IMR-90 (cell line): ENCODE data around the gene TOR4A. TPM values are rescaled to one million over a fixed set of nuclear protein-coding genes. Genes with fewer than 3 reads are reported as not detected.

Source experiments
- ATAC-seq: fragments of 200-7000 bp; cut with Tn5 transposase; 2 replicates; pipeline ENCODE4 v1.9.1; 2020; ENCODE audit warnings: low read depth, mild to moderate bottlenecking, moderate library complexity
- BruUV-seq: library from RNA; stranded (reverse); fragments of 400-500 nt; replicated peaks from 2 replicates; lab custom pipeline; 2021; lab: Mats Ljungman, UMichigan
- CTCF ChIA-PET: fragments of 300-600 bp; formaldehyde crosslinking; extraction: SDS; loops from one replicate; lab custom pipeline; 2021; ENCODE audit warnings: antibody characterized with exemption; lab: Yijun Ruan, JAX
- POLR2A ChIA-PET: fragments of 300-600 bp; sonication (Branson Sonifier 250); formaldehyde crosslinking; loops from one replicate; lab custom pipeline; 2022; ENCODE audit warnings: antibody characterized with exemption; ENCODE audit not compliant: unreplicated experiment; lab: Charles Lee
- DNase-seq: peaks from one replicate; pipeline ENCODE4 v3.0.0; 2013
- H2AFZ ChIP-seq: replicated peaks from 2 replicates; pipeline ENCODE3; 2013; ENCODE audit warnings: low read length, mild to moderate bottlenecking; ENCODE audit not compliant: poor library complexity
- H2AK5ac ChIP-seq: 2 replicates; pipeline ENCODE4 v1.6.1; 2013; ENCODE audit warnings: low read depth, low read length, inconsistent platforms
- H2AK9ac ChIP-seq: replicated peaks from 2 replicates; pipeline ENCODE3; 2013; ENCODE audit warnings: mild to moderate bottlenecking, low read depth, low read length, moderate library complexity; ENCODE audit not compliant: poor library complexity
- H2BK120ac ChIP-seq: 2 replicates; pipeline ENCODE4 v1.6.1; 2013; ENCODE audit warnings: low read depth, low read length, inconsistent platforms
- H2BK15ac ChIP-seq: 3 replicates; pipeline ENCODE4 v1.6.1; 2013; ENCODE audit warnings: low read depth, low read length, inconsistent platforms
- H2BK20ac ChIP-seq: 2 replicates; pipeline ENCODE4 v1.6.1; 2013; ENCODE audit warnings: low read depth, mild to moderate bottlenecking, inconsistent platforms, low read length, moderate library complexity
- H2BK5ac ChIP-seq: 2 replicates; pipeline ENCODE4 v1.6.1; 2013; ENCODE audit warnings: mild to moderate bottlenecking, low read depth, low read length, inconsistent platforms; ENCODE audit not compliant: poor library complexity, severe bottlenecking
- H3K14ac ChIP-seq: replicated peaks from 2 replicates; pipeline ENCODE4 v1.6.1; 2013; ENCODE audit warnings: low read depth, low read length, inconsistent platforms
- H3K18ac ChIP-seq: 2 replicates; pipeline ENCODE4 v1.6.1; 2013; ENCODE audit warnings: low read depth, low read length, control low read depth
- H3K23ac ChIP-seq: 2 replicates; pipeline ENCODE4 v1.6.1; 2013; ENCODE audit warnings: low read depth, low read length, inconsistent platforms
- H3K27ac ChIP-seq: 2 replicates; pipeline ENCODE4 v1.5.1; 2013; ENCODE audit warnings: mild to moderate bottlenecking, control low read depth, low read length; ENCODE audit not compliant: insufficient read depth
- H3K27me3 ChIP-seq: 2 replicates; pipeline ENCODE4 v1.6.1; 2013; ENCODE audit warnings: low read length; ENCODE audit not compliant: control insufficient read depth, insufficient read depth
- H3K36me3 ChIP-seq: 2 replicates; pipeline ENCODE4 v1.6.1; 2013; ENCODE audit warnings: low read length, mixed read lengths; ENCODE audit not compliant: control insufficient read depth, insufficient read depth
- H3K4ac ChIP-seq: 2 replicates; pipeline ENCODE4 v1.6.1; 2013; ENCODE audit warnings: low read depth, low read length, inconsistent platforms
- H3K4me1 ChIP-seq: 2 replicates; pipeline ENCODE4 v1.6.1; 2013; ENCODE audit warnings: low read length, mixed read lengths; ENCODE audit not compliant: control insufficient read depth, insufficient read depth
- H3K4me2 ChIP-seq: 2 replicates; pipeline ENCODE4 v1.6.1; 2013; ENCODE audit warnings: low read depth, mild to moderate bottlenecking, control low read depth, low read length, moderate library complexity
- H3K4me3 ChIP-seq: 2 replicates; pipeline ENCODE4 v1.5.1; 2013; ENCODE audit warnings: low read depth, mild to moderate bottlenecking, control low read depth, low read length, moderate library complexity; ENCODE audit not compliant: insufficient read depth
- H3K56ac ChIP-seq: 2 replicates; pipeline ENCODE4 v1.6.1; 2013; ENCODE audit warnings: low read length, inconsistent platforms; ENCODE audit not compliant: insufficient read depth; ENCODE audit errors: extremely low read depth
- H3K79me1 ChIP-seq, 2 experiments: 2 replicates each; pipeline ENCODE4 v1.6.1; 2013; ENCODE audit warnings: low read length in 2 of 2, inconsistent platforms in 1 of 2, low read depth in 1 of 2
- H3K9ac ChIP-seq: 2 replicates; pipeline ENCODE4 v1.6.1; 2013; ENCODE audit warnings: low read depth, low read length, control low read depth
- H3K9me1 ChIP-seq: 2 replicates; pipeline ENCODE4 v1.6.1; 2013; ENCODE audit warnings: low read length, inconsistent platforms; ENCODE audit not compliant: insufficient read depth
- H3K9me3 ChIP-seq: 2 replicates; pipeline ENCODE4 v1.6.1; 2013; ENCODE audit warnings: low read length; ENCODE audit not compliant: control insufficient read depth, insufficient read depth
- H4K20me1 ChIP-seq: 2 replicates; pipeline ENCODE4 v1.6.1; 2013; ENCODE audit warnings: low read length, inconsistent platforms; ENCODE audit not compliant: insufficient read depth
- H4K5ac ChIP-seq: 2 replicates; pipeline ENCODE4 v1.6.1; 2013; ENCODE audit warnings: mild to moderate bottlenecking, low read depth, low read length, control low read depth
- H4K8ac ChIP-seq, 2 experiments: 2 replicates each; pipeline ENCODE4 v1.6.1; 2013; ENCODE audit warnings: low read depth in 2 of 2, low read length in 2 of 2, control low read depth in 1 of 2, inconsistent platforms in 1 of 2
- H4K91ac ChIP-seq: 2 replicates; pipeline ENCODE4 v1.6.1; 2013; ENCODE audit warnings: low read depth, low read length, inconsistent platforms; ENCODE audit not compliant: insufficient read depth
- MXI1 ChIP-seq: IDR thresholded peaks from 2 replicates; pipeline ENCODE4 v1.6.1; 2012; ENCODE audit warnings: low read depth, mild to moderate bottlenecking, low read length, moderate library complexity, borderline replicate concordance
- POLR2A ChIP-seq: IDR thresholded peaks from 2 replicates; pipeline ENCODE4 v1.6.1; 2012; ENCODE audit warnings: mild to moderate bottlenecking, low read depth, low read length
- RCOR1 ChIP-seq: IDR thresholded peaks from 2 replicates; pipeline ENCODE4 v1.6.1; 2012; ENCODE audit warnings: mild to moderate bottlenecking, low read length, improper control_type of control experiment; ENCODE audit not compliant: insufficient replicate concordance
- WGBS, 2 experiments: methylation state at CpG; one replicate each; pipeline versions ENCODE4 v1.1.5 to v1.1.7; 2013; ENCODE audit warnings: missing lambda C conversion rate in 2 of 2; ENCODE audit not compliant: insufficient read length in 1 of 2; ENCODE audit errors: extremely low coverage in 2 of 2; 5-methylcytosine and 5-hydroxymethylcytosine counted together
- dilution Hi-C: fragments of 300-500 bp; cut with HindIII; formaldehyde crosslinking; loops from one replicate; pipeline ENCODE4 v1.14.3; 2018; ENCODE audit warnings: low sequenced_read_pairs; ENCODE audit not compliant: unreplicated experiment
- in situ Hi-C: fragments of 300-500 bp; cut with MboI; formaldehyde crosslinking; loops from 3 replicates; pipeline ENCODE4 v1.14.3; 2019; ENCODE audit warnings: low sequenced_read_pairs, inconsistent platforms, mixed read lengths
- intact Hi-C: fragments of 100-400 bp; cut with micrococcal nuclease; formaldehyde crosslinking; loops from 2 replicates; pipeline ENCODE4 v1.10.0; 2022
- polyA plus RNA-seq, 3 experiments: library from polyadenylated mRNA; depleted of rRNA; stranded (reverse); fragments of >200 nt; gene quantifications; 2 replicates each; pipeline ENCODE4 v1.2.3, GENCODE V29; 2012; ENCODE audit warnings: low replicate concordance in 1 of 3
- total RNA-seq: library from RNA; depleted of rRNA; stranded (reverse); fragments of >200 nt; gene quantifications from 2 replicates; pipeline ENCODE4 v1.2.3, GENCODE V29; 2012

TOR4A gene
- total and polyA plus RNA-seq, 2 of the 4 experiments (the other 2 are of a cell fraction): 9.7 to 22.9 TPM

- DNase-seq: no peak
- H2BK15ac ChIP-seq: no peak within 1 kb of the TSS
- H3K56ac ChIP-seq: no peak within 1 kb of the TSS
- H3K18ac ChIP-seq: no peak within 1 kb of the TSS
- intact Hi-C loops: no loop called here
- H2AFZ ChIP-seq: peak within 1 kb of the TSS; percentile 56
- no peaks in the 10 kb centered on the region for H3K27me3 ChIP-seq
- H3K23ac ChIP-seq: no peak within 1 kb of the TSS
- H3K36me3 ChIP-seq: no peaks in the 10 kb centered on the region; the same call in 1 of the 2 replicates
- no TSS peak for BruUV-seq
- ATAC-seq: no peak
- H3K4me3 ChIP-seq: no peak within 1 kb of the TSS
- ChIA-PET POLR2A (no interaction called here), CTCF (no interaction called here)
- peaks cover 5% of the 10 kb centered on the region for H4K20me1 ChIP-seq
- no peak within 1 kb of the TSS for H3K4me2 ChIP-seq
- peak within 1 kb of the TSS; percentile 72 for H2AK9ac ChIP-seq
- peaks cover 4 to 14% of the 10 kb centered on the region in 2 experiments; a peak in 3 of 4 replicates for H3K79me1 ChIP-seq
- no peak within 1 kb of the TSS for H3K4ac ChIP-seq
- H4K8ac ChIP-seq: no peak within 1 kb of the TSS
- no peak for TF ChIP-seq POLR2A
- TF ChIP-seq MXI1: no peak
- no peak for TF ChIP-seq RCOR1
- no peaks in the 10 kb centered on the region for H3K9me1 ChIP-seq
- no peak within 1 kb of the TSS for H2AK5ac ChIP-seq
- dilution Hi-C loops: no loop called here
- H2BK20ac ChIP-seq: no peak within 1 kb of the TSS
- H2BK5ac ChIP-seq: no peak within 1 kb of the TSS
- WGBS, 2 experiments: 23% methylated on average over 2 of the region's 4 CpGs; no CpG with 5 or more reads in 1 of the 2 experiments
- H3K4me1 ChIP-seq: peaks cover 8% of the 10 kb centered on the region
- in situ Hi-C loops: no loop called here
- H4K91ac ChIP-seq: no peak within 1 kb of the TSS
- H3K9me3 ChIP-seq: no peaks in the 10 kb centered on the region
- H3K9ac ChIP-seq: no peak within 1 kb of the TSS
- H4K5ac ChIP-seq: no peak within 1 kb of the TSS
- H2BK120ac ChIP-seq: no peak within 1 kb of the TSS
- no peak within 1 kb of the TSS for H3K27ac ChIP-seq
- no peak within 1 kb of the TSS for H3K14ac ChIP-seq
These were observed 26.4 kb upstream of the TOR4A start, which contains the start of gene STPG3 for GRCh38 chr9:137251194-137251461. Gene STPG3, plus strand, starts transcription at chr9:137251286. Its CDS starts 1 bp downstream, at chr9:137251287.
